ENCODE data around the gene CCDC85C. TPM values are rescaled to one million over a fixed set of nuclear protein-coding genes. Genes with fewer than 3 reads are reported as not detected.

Gene CCDC85C
- total and polyA plus RNA-seq, 4 donors = 4.0 to 23.9 (median 9.6) TPM

DNA sequence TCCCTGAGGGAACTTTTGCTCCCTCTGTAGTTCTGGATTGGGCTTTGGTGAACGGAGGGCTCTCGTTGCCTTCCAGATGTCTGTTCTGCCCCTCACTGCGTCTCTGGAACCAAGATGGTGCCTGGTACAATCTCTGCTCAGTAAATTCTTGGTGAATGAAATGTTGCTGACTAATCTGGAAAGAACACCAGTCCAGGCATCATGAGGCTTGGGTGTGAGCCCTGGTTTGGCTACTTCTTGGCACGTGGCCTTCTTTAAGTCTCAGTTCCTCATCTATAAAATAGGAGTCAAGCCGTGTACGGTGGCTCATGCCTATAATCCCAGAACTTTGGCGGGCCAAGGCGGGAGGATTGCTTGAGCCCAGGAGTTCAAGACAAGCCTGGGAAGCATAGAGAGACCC lies 45.2 kb upstream of the CCDC85C start:
- no peak for TF ChIP-seq HNF4A (conservative IDR thresholded peaks at IDR 0.05)
- no peak for TF ChIP-seq TAF1 (conservative IDR thresholded peaks at IDR 0.05)
- TF ChIP-seq, protein P1, sequence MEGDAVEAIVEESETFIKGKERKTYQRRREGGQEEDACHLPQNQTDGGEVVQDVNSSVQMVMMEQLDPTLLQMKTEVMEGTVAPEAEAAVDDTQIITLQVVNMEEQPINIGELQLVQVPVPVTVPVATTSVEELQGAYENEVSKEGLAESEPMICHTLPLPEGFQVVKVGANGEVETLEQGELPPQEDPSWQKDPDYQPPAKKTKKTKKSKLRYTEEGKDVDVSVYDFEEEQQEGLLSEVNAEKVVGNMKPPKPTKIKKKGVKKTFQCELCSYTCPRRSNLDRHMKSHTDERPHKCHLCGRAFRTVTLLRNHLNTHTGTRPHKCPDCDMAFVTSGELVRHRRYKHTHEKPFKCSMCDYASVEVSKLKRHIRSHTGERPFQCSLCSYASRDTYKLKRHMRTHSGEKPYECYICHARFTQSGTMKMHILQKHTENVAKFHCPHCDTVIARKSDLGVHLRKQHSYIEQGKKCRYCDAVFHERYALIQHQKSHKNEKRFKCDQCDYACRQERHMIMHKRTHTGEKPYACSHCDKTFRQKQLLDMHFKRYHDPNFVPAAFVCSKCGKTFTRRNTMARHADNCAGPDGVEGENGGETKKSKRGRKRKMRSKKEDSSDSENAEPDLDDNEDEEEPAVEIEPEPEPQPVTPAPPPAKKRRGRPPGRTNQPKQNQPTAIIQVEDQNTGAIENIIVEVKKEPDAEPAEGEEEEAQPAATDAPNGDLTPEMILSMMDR (IDR thresholded peaks at IDR 0.05; ENCODE audit: low read depth, low read length, missing input control) = no peak
- no peak for TF ChIP-seq GABPA (IDR thresholded peaks at IDR 0.05 in 1 of 2, conservative IDR thresholded peaks at IDR 0.05 in 1 of 2)
- no peak for TF ChIP-seq YY1 (IDR thresholded peaks at IDR 0.05)
- TF ChIP-seq JUND (IDR thresholded peaks at IDR 0.05) = no peak
- no peak for TF ChIP-seq SP1 (IDR thresholded peaks at IDR 0.05)
- peaks cover 2 to 12% (median 7%) of the 10 kb centered on the region in 4 donors for H3K4me1 ChIP-seq (ENCODE audit: control insufficient read depth in 4 of 4, insufficient read depth in 4 of 4, low read length in 3 of 4)
- 84% methylated on average over 8 of the region's 8 CpGs for WGBS
- H3K9ac ChIP-seq (ENCODE audit: low read depth in 1 of 2, low read length in 2 of 2) = no peak overlapping the region
- H3K36me3 ChIP-seq (ENCODE audit: control insufficient read depth in 4 of 4, insufficient read depth in 3 of 4, low read depth in 1 of 4, low read length in 3 of 4) = no peaks in the 10 kb centered on the region
- H3K4me3 ChIP-seq (ENCODE audit: low read depth in 1 of 3, low read length in 3 of 3) = no peak overlapping the region
- DNase-seq (ENCODE audit: low spot score) = no peak
- no peaks in the 10 kb centered on the region for H3K27me3 ChIP-seq (ENCODE audit: control insufficient read depth in 4 of 4, insufficient read depth in 4 of 4, low read length in 3 of 4)
- H3K9me3 ChIP-seq (ENCODE audit: control insufficient read depth in 4 of 4, low read length in 3 of 4) = no peaks in the 10 kb centered on the region
- no peak overlapping the region for H3K27ac ChIP-seq (ENCODE audit: low read depth in 1 of 2, low read length in 2 of 2)

DNA sequence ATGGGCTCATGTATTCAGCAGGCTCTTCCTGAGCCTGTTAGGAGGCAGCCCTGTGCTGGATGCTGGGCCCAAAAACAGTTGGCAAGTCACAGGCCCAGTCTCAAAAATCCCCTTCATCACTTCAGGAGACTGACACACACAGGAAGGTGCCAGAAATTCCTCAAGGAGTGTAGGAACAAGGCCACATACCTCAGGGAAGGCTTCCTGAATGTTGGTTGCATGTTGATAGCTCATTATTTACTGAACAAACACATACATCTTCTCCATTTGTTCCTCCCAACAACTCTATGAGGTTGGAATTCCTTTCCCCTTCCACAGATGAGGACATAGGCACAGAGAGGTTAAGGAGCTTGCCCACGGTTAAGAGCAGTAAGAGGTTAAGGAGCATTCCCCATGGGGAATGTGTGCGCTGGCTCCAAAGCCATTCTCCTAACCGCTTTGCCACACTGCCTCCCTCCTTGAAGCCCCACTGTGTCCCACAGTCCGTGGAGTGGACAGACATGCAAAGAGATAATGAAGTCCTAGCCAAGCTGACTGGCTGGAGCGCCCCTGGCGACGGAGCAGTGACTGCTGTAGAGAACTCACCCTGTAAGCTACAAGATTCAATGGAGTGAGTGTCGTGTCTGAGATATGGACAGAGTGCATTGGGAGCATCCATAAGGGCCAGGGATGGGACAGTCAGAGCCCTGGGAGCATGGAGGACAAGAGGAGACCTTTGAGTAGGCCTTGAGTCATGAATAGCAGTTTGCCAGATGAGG lies 44.2 kb upstream of the CCDC85C start:
- WGBS = 88% methylated on average over 8 of the region's 8 CpGs
- H3K9ac ChIP-seq (ENCODE audit: low read depth in 1 of 2, low read length in 2 of 2) = no peak overlapping the region
- no peaks in the 10 kb centered on the region for H3K9me3 ChIP-seq (ENCODE audit: control insufficient read depth in 4 of 4, low read length in 3 of 4)
- no peaks in the 10 kb centered on the region for H3K27me3 ChIP-seq (ENCODE audit: control insufficient read depth in 4 of 4, insufficient read depth in 4 of 4, low read length in 3 of 4)
- no peaks in the 10 kb centered on the region for H3K36me3 ChIP-seq (ENCODE audit: control insufficient read depth in 4 of 4, insufficient read depth in 3 of 4, low read depth in 1 of 4, low read length in 3 of 4)
- no peak for DNase-seq (ENCODE audit: low spot score)
- H3K4me1 ChIP-seq (ENCODE audit: control insufficient read depth in 4 of 4, insufficient read depth in 4 of 4, low read length in 3 of 4) = peaks cover 2 to 12% (median 7%) of the 10 kb centered on the region in 4 donors
- TF ChIP-seq HNF4A (conservative IDR thresholded peaks at IDR 0.05) (no peak), HNF4G (IDR thresholded peaks at IDR 0.05) (no peak), GABPA (IDR thresholded peaks at IDR 0.05 in 1 of 2, conservative IDR thresholded peaks at IDR 0.05 in 1 of 2) (no peak), YY1 (IDR thresholded peaks at IDR 0.05) (no peak), SP1 (IDR thresholded peaks at IDR 0.05) (no peak), NR2F2 (IDR thresholded peaks at IDR 0.05) (no peak), TAF1 (conservative IDR thresholded peaks at IDR 0.05) (no peak), RXRA (IDR thresholded peaks at IDR 0.05) (no peak), JUND (IDR thresholded peaks at IDR 0.05) (no peak), FOXA2 (IDR thresholded peaks at IDR 0.05) (no peak), EGR1 (IDR thresholded peaks at IDR 0.05; ENCODE audit: low read depth in 2 of 2) (no peak)
- TF ChIP-seq, protein P2, sequence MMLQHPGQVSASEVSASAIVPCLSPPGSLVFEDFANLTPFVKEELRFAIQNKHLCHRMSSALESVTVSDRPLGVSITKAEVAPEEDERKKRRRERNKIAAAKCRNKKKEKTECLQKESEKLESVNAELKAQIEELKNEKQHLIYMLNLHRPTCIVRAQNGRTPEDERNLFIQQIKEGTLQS (IDR thresholded peaks at IDR 0.05) = no peak
- TF ChIP-seq, protein P3, sequence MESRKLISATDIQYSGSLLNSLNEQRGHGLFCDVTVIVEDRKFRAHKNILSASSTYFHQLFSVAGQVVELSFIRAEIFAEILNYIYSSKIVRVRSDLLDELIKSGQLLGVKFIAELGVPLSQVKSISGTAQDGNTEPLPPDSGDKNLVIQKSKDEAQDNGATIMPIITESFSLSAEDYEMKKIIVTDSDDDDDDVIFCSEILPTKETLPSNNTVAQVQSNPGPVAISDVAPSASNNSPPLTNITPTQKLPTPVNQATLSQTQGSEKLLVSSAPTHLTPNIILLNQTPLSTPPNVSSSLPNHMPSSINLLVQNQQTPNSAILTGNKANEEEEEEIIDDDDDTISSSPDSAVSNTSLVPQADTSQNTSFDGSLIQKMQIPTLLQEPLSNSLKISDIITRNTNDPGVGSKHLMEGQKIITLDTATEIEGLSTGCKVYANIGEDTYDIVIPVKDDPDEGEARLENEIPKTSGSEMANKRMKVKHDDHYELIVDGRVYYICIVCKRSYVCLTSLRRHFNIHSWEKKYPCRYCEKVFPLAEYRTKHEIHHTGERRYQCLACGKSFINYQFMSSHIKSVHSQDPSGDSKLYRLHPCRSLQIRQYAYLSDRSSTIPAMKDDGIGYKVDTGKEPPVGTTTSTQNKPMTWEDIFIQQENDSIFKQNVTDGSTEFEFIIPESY (IDR thresholded peaks at IDR 0.05) = no peak
- H3K27ac ChIP-seq (ENCODE audit: low read depth in 1 of 2, low read length in 2 of 2) = no peak overlapping the region
- no peak overlapping the region for H3K4me3 ChIP-seq (ENCODE audit: low read depth in 1 of 3, low read length in 3 of 3)

All from liver (tissue), 9 donors.